Measurements from ENCODE around the gene EEF1AKMT3. TPM values are rescaled to one million over a fixed set of nuclear protein-coding genes. Genes with fewer than 3 reads are reported as not detected.
"Not testable (repeated sequence)": the region's sequence is repeated elsewhere in the genome, so short reads cannot be mapped to it uniquely, and the experiment has no call there.

EEF1AKMT3 gene
- polyA plus RNA-seq, 1 donor from 2014 or later: 1.5 TPM

DNA sequence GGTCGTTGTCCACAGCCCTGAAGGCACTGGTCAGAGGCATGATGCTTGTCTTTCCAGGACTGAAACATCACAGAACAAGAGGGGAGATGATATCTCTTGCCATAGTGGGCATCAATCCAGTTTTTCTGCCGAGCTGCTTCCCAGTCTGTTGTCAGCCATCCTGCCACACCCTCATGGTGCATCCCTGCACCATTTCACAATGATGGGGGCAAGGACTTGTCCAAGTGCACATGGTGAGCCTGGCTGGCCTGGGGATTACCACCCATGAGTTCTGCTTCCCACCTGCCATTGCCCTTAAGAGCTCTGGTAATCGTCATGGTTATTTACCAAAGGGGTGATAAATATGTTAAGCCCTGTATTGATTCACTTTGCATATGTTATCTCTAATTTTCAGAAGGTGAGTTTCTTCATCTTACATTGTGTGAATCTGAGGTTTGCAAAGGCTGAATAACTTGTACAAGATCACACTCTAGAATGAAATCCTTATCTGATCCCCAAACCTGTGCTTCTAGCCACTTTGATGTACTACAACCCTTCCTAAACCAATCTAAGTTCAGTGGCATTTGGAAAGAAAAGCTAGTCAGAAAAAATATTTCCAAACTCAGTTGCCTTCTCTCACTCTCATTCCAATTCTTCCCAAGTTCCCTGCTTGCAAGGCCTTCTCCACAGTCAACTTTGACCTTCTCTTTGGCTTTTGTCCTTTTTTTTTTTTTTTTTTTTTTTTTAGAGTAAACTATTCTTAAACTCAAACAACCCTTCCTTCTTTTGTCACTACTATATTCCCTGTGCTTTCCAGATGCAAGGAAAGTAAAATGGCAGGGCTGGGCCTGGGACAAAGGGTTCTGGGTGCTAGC lies 43.8 kb downstream of the EEF1AKMT3 start:
- Mint-ChIP-seq H3K4me1 (no peaks in the 10 kb centered on the region), H3K27me3 (no peaks in the 10 kb centered on the region), H3K27ac (no peak overlapping the region)

DNA sequence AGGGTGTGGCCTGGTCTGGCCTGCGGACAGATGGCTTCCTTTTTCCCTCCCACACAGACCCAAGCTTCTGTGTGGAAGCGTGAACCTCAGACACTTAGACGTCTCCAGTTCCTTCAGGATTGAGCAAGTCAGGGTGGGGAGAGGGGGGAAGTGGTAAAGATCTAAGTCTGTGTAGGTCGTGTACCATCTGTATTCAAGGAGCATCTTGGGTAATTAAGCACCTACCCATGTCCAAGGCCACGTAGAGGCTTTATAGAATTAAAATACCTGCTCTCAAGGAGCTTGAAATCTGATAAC lies 44.4 kb downstream of the EEF1AKMT3 start:
- H3K27ac Mint-ChIP-seq: no peak overlapping the region
- no peak overlapping the region for H3K4me3 Mint-ChIP-seq
- no peaks in the 10 kb centered on the region for H3K4me1 Mint-ChIP-seq
- H3K9me3 Mint-ChIP-seq: no peaks in the 10 kb centered on the region
- no peaks in the 10 kb centered on the region for H3K36me3 Mint-ChIP-seq
- no peaks in the 10 kb centered on the region for H3K27me3 Mint-ChIP-seq

More for the DNA sequence above, 43.8 kb downstream of the EEF1AKMT3 start:
- Mint-ChIP-seq H3K4me3 (no peak overlapping the region), H3K36me3 (peaks cover 2% of the 10 kb centered on the region), H3K9me3 (no peaks in the 10 kb centered on the region)

DNA sequence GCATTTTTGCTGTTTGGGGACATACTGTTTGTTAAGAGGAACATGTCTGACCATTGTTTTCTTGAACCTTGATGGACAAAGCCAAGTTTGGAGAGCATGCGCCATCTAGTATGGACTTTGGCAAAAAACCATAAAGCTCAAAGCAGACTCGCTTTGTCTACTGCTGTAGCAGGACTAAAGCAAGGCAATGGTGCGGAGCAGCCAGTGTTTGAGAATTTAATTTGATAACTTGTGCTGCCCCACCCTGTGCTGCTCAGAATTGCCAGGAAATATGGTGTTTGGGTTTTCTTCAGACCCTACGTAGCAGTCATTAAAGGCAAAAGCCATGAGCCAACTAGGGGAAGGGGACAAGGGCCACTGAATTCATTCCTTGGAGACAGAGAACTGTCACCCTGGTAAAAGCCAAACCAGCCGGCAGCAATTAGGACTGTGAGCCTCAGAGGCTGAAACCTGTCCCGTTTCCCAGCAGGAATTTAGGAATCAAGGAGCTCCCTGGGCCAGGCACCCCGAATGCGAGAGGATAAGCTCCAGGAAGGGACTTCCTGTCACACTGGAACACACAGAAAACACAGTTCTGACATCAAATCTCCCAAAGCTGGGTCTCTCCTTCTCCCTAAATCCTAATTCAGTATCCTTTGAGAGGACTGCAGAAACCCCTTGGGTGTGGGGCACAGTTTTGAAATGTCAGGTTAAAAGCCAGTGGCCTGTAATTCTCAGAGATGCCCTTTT lies 45.0 kb downstream of the EEF1AKMT3 start:
- H3K27me3 Mint-ChIP-seq: no peaks in the 10 kb centered on the region
- no peak overlapping the region for H3K27ac Mint-ChIP-seq
- no peak overlapping the region for H3K4me3 Mint-ChIP-seq
- H3K4me1 Mint-ChIP-seq: no peaks in the 10 kb centered on the region
- no peaks in the 10 kb centered on the region for H3K9me3 Mint-ChIP-seq
- no peaks in the 10 kb centered on the region for H3K36me3 Mint-ChIP-seq

DNA sequence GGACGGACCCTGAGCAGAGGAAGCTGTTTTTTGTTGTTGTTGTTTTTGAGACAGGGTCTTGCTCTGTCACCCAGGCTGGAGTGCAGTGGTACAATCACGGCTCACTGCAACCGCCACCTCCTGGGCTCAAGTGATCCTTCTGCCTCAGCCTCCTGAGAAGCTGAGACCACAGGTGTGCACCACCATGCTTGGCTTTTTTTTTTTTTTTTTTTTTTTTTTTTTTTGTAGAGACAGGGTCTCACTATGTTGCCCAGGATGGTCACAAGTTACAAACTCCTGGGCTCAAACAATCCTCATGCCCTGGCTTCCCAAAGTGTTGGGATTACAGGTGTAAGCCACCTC lies 45.5 kb downstream of the EEF1AKMT3 start:
- not testable (repeated sequence) for H3K27ac Mint-ChIP-seq, H3K4me3 Mint-ChIP-seq, H3K9me3 Mint-ChIP-seq, H3K4me1 Mint-ChIP-seq, H3K27me3 Mint-ChIP-seq, H3K36me3 Mint-ChIP-seq

DNA sequence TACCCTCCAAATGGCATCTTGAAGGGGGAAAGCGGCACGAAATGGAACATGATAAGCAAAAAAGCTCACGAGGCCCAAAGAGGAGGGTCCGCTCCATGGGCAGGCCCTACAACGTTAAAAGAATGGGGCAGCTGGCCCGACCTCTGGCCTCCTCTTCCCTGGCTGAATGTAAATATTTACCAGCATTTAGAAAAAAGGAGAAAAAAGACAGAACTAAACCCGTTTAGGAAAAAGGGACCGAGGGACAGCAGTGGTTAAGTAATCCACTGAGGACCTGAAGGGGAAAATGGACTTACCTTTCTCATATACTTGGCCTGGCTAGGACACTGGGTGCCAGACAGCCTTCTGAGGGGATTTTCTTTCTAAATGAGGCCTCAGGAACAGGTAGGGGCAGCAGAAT lies 47.7 kb downstream of the EEF1AKMT3 start:
- H3K9me3 Mint-ChIP-seq, H3K4me3 Mint-ChIP-seq, H3K36me3 Mint-ChIP-seq, H3K27me3 Mint-ChIP-seq, H3K27ac Mint-ChIP-seq, H3K4me1 Mint-ChIP-seq: not testable (repeated sequence)

DNA sequence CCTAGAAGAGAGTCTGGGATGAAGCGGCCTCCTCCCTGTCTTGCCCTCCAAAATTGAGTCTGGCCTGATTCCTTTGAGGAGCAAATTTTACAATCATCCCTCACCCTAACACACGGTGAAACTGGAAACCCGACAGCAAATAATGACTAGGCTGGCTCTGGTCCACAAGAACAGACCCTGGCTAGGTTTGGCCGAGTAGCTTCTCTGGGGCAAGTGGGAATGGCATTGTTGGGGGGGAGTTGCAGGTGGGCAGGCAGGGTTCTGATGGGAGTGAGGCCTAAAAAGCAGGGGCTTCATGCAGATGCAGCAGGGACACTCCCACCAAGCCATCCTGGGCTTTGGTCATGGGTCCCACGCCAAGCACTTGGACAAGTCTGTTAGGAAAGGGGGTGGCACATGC lies 48.6 kb downstream of the EEF1AKMT3 start:
- H3K36me3 Mint-ChIP-seq, H3K4me3 Mint-ChIP-seq, H3K27me3 Mint-ChIP-seq, H3K9me3 Mint-ChIP-seq, H3K27ac Mint-ChIP-seq, H3K4me1 Mint-ChIP-seq: not testable (repeated sequence)

DNA sequence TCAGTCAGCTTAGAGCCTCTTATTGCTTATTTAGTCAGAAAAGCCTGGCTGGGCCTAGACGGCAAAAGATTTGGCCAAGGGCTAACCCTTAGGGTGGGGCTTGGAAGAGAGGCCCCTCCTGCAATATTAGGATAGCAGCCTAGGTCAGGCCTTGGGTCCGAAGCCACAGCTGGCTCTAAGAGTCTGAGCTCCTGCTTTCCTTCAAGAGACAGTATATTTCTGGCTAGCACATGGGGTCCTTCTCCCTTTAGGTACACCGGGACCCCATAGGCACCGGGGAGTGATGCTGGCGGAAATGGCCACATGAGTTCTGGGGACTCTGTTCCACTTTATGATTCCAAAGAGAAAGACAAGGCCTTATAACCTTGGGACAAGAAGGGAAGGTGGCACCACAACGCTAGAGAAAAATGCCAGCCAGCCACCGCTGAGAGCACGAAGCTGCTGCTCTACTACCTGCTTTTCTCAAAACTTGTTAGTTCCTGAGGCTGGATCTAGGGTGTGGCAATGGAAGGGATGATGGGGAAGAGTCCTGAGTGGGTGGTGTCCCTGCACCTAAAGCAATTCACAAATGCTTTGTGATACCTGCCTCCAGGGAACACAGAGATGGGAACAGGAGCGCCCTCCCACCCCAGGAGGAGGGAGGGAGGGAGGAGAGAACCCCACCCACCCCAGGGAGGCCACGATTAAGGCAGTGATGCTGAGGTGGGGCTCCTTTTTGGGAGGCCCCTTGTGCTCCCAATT lies 49.2 kb downstream of the EEF1AKMT3 start:
- H3K27me3 Mint-ChIP-seq: no peaks in the 10 kb centered on the region
- peaks cover 3% of the 10 kb centered on the region for H3K36me3 Mint-ChIP-seq
- H3K9me3 Mint-ChIP-seq: no peaks in the 10 kb centered on the region
- no peak overlapping the region for H3K4me3 Mint-ChIP-seq
- H3K27ac Mint-ChIP-seq: no peak overlapping the region
- H3K4me1 Mint-ChIP-seq: no peaks in the 10 kb centered on the region

DNA sequence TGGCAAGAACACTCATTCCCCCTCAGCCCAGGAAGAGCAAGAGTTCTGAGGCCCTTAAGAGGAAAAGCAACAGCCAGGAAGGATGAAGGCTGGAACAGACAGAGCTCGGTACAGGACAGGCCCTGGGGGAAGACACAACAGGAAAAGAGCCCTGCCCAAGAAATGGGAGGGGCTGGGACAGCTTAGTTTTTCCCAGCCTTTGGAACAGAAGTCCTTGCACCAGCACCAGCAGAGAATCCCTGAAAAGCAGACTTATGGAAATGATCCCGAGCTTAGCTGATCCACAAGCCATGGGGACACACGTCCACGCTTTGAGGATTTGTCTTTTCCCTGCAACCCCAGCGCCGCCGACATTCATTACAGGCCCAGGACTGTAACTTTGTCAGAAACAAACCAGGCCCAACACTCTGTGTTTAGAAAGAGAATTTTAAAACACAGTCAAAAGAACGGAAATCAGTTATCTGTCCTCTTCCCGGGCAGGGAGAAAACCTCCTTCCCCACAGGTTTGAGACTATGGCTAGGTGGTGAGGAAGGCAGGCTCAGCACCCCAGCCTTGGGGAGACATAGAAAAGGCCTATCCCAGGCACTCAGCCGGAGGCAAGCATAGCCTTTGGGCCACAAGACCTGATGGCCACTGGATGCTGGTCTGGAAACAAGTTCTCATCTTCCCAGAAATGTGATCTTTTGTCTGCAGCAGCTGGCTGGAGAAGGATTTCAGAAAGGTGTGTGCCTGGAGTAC lies 50.1 kb downstream of the EEF1AKMT3 start:
- H3K9me3 Mint-ChIP-seq: no peaks in the 10 kb centered on the region
- H3K36me3 Mint-ChIP-seq: peaks cover 3% of the 10 kb centered on the region
- peak overlapping the region in 1 of 3 donors; percentile 28 for H3K27ac Mint-ChIP-seq
- peak overlapping the region in 1 of 4 donors; percentile 70 for H3K4me3 Mint-ChIP-seq
- H3K27me3 Mint-ChIP-seq: no peaks in the 10 kb centered on the region
- H3K4me1 Mint-ChIP-seq: no peaks in the 10 kb centered on the region

DNA sequence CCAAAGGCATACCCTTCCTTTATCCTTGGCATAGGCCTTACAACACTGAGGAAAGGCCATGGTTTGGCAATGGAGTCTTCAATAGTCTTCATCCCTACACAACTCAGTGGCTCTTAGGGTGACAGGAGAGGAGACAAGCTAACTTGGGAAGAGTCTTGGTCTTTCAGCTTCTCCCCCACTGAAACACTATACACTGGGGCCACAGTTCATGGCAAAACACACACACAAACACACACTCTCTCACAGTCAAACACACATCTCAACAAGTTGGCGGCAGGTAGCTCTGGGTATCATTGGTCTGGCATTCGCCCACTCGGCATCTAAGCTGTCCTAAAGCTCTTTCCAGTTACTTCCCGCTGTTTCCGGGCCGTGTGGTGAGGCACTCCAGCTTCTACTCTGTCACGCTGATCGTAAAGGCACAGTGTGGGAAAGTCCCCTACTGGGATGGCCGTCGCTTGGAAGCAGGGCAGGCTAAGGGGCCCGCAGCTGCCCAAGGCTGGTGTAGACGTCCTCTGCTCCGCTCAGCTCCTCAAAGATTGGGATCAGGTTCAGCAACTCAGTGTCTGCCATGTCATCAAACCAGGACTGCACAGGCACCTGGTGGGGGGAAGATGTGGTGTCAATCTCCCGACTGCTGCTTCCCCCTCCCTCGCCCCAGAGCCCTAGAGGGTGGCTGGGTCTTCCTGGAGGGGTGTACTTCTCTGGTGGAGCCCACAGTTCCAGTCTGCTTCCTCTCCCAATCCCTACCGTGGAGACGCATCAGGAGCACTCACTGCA lies 50.9 kb downstream of the EEF1AKMT3 start:
- Mint-ChIP-seq H3K27ac (no peak overlapping the region), H3K27me3 (no peaks in the 10 kb centered on the region), H3K36me3 (peaks cover 3% of the 10 kb centered on the region), H3K4me1 (no peaks in the 10 kb centered on the region), H3K9me3 (no peaks in the 10 kb centered on the region), H3K4me3 (no peak overlapping the region)

DNA sequence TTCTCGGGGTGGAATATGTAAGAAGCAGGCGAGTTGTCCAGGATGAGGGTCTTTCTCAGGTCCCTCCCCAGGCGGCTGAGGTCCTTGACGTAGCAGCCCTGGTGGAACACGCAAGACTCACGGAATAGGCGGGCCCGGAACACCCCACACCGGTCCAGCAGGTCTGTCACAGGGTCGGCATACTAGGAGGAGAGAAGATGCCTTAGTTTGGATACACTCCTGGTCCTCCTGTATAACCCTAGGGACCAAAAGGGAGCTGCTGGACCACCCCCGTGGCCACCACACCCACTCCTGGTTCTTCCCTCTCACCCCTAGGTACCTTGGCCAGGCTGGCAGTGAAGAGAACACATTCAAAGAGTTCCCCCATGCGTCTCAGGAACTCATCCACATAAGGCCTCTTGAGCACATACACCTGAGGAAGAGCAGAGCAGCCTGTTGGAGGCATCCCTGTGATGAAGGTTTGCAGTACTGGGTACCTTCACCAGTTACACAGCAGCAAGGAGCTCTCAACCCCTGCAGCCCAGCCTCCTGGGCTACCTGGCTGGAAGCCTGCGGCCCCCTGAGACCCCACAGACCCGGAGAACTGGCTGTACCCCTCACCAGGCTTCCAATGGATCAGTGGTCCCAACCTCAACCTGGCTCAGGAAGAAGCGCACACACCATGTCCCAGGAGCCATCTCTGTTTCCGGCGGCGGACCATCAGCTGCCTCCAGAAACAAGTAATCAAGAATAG lies 51.7 kb downstream of the EEF1AKMT3 start:
- no peak overlapping the region for H3K4me3 Mint-ChIP-seq
- H3K4me1 Mint-ChIP-seq: peaks cover 0 to 2% (median 0%) of the 10 kb centered on the region in 3 donors
- H3K9me3 Mint-ChIP-seq: no peaks in the 10 kb centered on the region
- H3K27ac Mint-ChIP-seq: no peak overlapping the region
- H3K36me3 Mint-ChIP-seq: peaks cover 3% of the 10 kb centered on the region
- no peaks in the 10 kb centered on the region for H3K27me3 Mint-ChIP-seq

DNA sequence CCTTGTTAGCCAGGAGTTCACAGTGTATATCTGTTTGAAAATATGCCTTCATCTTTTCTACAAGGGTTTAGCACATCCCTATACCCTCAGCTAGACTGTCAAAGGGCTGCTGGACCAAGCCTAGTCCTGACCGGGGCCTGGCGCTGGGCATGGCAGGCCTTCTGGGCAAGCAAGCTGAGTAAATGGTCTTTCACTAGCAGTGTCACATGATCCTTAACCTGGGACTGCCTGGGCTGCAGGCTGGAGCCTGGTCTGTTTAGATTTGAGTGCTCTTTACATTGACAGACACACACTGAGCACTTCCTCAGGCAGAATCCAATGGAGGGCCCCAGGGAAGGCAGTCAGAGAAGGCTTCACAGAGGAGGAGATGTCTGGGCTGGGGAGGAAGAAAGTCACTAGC lies 53.0 kb downstream of the EEF1AKMT3 start:
- Mint-ChIP-seq H3K27ac (peak overlapping the region in 2 of 3 donors; percentile 25 to 45), H3K4me1 (peaks cover 0 to 7% (median 2%) of the 10 kb centered on the region in 3 donors), H3K9me3 (no peaks in the 10 kb centered on the region), H3K27me3 (no peaks in the 10 kb centered on the region), H3K36me3 (peaks cover 3% of the 10 kb centered on the region), H3K4me3 (no peak overlapping the region)

DNA sequence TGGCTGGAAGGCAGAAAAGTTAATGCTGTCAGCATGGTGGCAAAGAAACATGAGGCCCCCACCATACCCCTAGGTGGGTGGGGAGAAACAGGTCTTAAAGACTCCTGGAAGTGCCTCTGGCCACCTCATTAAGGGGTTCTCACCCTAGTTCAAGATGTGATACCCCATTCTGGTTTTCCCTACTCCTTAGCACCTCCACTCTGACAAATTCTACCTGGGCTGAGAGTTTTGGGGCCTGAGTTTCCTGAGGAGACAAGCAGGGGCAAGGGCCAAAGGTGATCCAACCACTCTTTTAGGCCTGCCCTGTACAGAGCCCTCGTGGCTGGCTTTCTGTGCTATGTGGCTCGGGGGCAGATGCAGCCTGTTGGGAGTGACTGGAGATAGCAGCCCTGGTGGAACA lies 54.0 kb downstream of the EEF1AKMT3 start:
- Mint-ChIP-seq H3K9me3 (no peaks in the 10 kb centered on the region), H3K4me3 (no peak overlapping the region), H3K27ac (no peak overlapping the region), H3K4me1 (peaks cover 2 to 10% (median 4%) of the 10 kb centered on the region in 3 donors), H3K36me3 (peaks cover 3% of the 10 kb centered on the region), H3K27me3 (no peaks in the 10 kb centered on the region)

DNA sequence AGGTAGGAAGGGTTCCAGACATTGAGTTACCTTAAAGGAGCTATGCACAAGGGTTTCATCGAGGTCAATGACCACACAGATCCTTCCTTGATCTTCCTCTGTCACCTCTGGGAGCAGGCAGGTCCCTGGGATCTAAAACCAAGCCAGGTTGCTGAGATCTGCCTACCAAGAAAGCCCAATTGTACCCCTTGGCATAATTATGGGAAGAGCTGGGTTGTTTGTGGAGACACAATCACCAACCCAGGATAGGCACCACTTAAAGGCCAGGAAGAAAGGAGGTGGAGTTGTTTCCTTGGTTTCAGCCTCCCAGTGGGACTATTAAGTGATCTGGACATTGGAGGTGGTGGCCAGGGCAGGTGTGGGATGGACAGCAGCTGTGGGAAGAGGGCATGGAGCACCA lies 54.6 kb downstream of the EEF1AKMT3 start:
- Mint-ChIP-seq H3K27ac (peak overlapping the region in 1 of 3 donors; percentile 35), H3K36me3 (peaks cover 3% of the 10 kb centered on the region), H3K9me3 (no peaks in the 10 kb centered on the region), H3K27me3 (no peaks in the 10 kb centered on the region), H3K4me3 (no peak overlapping the region), H3K4me1 (peaks cover 7 to 15% (median 8%) of the 10 kb centered on the region in 3 donors)

Data from IgD-negative memory B cell (primary cell).